Measurements from ENCODE around the gene SMTNL1.

DNA sequence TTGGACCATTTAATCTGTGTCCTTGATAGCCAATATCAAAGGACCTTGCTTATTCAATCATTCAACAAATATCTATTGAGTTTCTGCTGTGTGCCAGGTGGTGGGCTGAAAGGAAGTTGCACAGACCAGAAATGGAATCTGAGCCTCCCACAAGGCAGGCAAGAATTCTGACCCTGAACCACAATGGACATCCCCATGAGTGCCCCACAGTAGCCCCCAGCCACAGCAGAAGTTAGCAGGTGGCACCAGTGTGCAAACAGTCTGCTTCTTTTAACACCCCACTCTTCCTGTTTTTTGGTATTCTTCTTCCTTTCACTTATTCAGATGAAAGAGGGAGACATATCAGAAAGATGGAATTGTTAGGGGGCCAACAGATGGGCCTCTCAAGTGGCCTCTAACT, 47.9 kb downstream of the SMTNL1 start:
- TF ChIP-seq, protein P1, sequence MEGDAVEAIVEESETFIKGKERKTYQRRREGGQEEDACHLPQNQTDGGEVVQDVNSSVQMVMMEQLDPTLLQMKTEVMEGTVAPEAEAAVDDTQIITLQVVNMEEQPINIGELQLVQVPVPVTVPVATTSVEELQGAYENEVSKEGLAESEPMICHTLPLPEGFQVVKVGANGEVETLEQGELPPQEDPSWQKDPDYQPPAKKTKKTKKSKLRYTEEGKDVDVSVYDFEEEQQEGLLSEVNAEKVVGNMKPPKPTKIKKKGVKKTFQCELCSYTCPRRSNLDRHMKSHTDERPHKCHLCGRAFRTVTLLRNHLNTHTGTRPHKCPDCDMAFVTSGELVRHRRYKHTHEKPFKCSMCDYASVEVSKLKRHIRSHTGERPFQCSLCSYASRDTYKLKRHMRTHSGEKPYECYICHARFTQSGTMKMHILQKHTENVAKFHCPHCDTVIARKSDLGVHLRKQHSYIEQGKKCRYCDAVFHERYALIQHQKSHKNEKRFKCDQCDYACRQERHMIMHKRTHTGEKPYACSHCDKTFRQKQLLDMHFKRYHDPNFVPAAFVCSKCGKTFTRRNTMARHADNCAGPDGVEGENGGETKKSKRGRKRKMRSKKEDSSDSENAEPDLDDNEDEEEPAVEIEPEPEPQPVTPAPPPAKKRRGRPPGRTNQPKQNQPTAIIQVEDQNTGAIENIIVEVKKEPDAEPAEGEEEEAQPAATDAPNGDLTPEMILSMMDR (conservative IDR thresholded peaks at IDR 0.05; ENCODE audit: low read length) = no peak
- no peak for TF ChIP-seq EZH2phosphoT487 (IDR thresholded peaks at IDR 0.05; ENCODE audit: borderline replicate concordance)
